GM23338 (cell line): ENCODE results near the gene LITAF. TPM values are rescaled to one million over a fixed set of nuclear protein-coding genes. Genes with fewer than 3 reads are reported as not detected.

ENCODE experiments used
- ATAC-seq: fragments of 200-7000 bp; cut with Tn5 transposase; 3 replicates; pipeline ENCODE4 v1.9.1; 2020
- DNase-seq: peaks from one replicate; pipeline ENCODE4 v3.0.0-alpha.2; 2015; ENCODE audit warnings: low spot score
- H2AFZ ChIP-seq: fragments of 200-600 bp; sonication (generic); 2 replicates; pipeline ENCODE4 v1.8.0; 2016; ENCODE audit warnings: antibody characterized with exemption, mild to moderate bottlenecking, moderate library complexity
- H3F3A ChIP-seq: fragments of 200-600 bp; sonication (generic); replicated peaks from 2 replicates; pipeline ENCODE4 v1.8.0; 2017; ENCODE audit warnings: antibody characterized with exemption, mixed run types, low read depth
- H3K27ac ChIP-seq: fragments of 200-600 bp; sonication (generic); 2 replicates; pipeline ENCODE4 v1.6.1; 2016; ENCODE audit warnings: low read depth
- H3K27me3 ChIP-seq: fragments of 200-600 bp; sonication (generic); 2 replicates; pipeline ENCODE4 v1.8.0; 2016; ENCODE audit warnings: mild to moderate bottlenecking, mixed run types, moderate library complexity; ENCODE audit not compliant: insufficient read depth
- H3K36me3 ChIP-seq: fragments of 200-600 bp; sonication (generic); 2 replicates; pipeline ENCODE4 v1.8.0; 2016; ENCODE audit warnings: mild to moderate bottlenecking; ENCODE audit not compliant: insufficient read depth
- H3K4me1 ChIP-seq: fragments of 200-600 bp; sonication (generic); 2 replicates; pipeline ENCODE4 v1.8.0; 2016; ENCODE audit warnings: mild to moderate bottlenecking, moderate library complexity; ENCODE audit not compliant: insufficient read depth
- H3K4me2 ChIP-seq: fragments of 200-600 bp; sonication (generic); 2 replicates; pipeline ENCODE4 v1.7.1; 2017; ENCODE audit warnings: mixed run types
- H3K4me3 ChIP-seq: fragments of 200-600 bp; sonication (generic); 2 replicates; pipeline ENCODE4 v1.6.1; 2016; ENCODE audit warnings: mixed run types
- H3K79me2 ChIP-seq: fragments of 200-600 bp; sonication (generic); replicated peaks from 2 replicates; pipeline ENCODE4 v1.8.0; 2017; ENCODE audit warnings: mild to moderate bottlenecking; ENCODE audit not compliant: insufficient read depth
- H3K9me2 ChIP-seq: fragments of 200-600 bp; sonication (generic); 2 replicates; pipeline ENCODE4 v1.8.0; 2017; ENCODE audit not compliant: insufficient read depth
- H4K20me1 ChIP-seq: fragments of 200-600 bp; sonication (generic); replicated peaks from 2 replicates; pipeline ENCODE4 v1.8.0; 2017; ENCODE audit warnings: mild to moderate bottlenecking; ENCODE audit not compliant: insufficient read depth
- H3K27ac Mint-ChIP-seq: 2 replicates; pipeline ENCODE4 v1.8.0; 2020; ENCODE audit warnings: inconsistent platforms, mild to moderate bottlenecking, moderate library complexity, mixed read lengths
- H3K27me3 Mint-ChIP-seq: 3 replicates; pipeline ENCODE4 v1.8.0; 2022; ENCODE audit warnings: low read depth, mild to moderate bottlenecking, moderate library complexity, mixed read lengths, inconsistent platforms; ENCODE audit not compliant: insufficient read depth, poor library complexity
- H3K36me3 Mint-ChIP-seq: 3 replicates; pipeline ENCODE4 v1.8.0; 2021; ENCODE audit warnings: low read depth, mild to moderate bottlenecking, inconsistent platforms, moderate library complexity, mixed read lengths
- H3K4me1 Mint-ChIP-seq: 3 replicates; pipeline ENCODE4 v1.8.0; 2020; ENCODE audit warnings: mild to moderate bottlenecking, inconsistent platforms, mixed read lengths
- H3K4me3 Mint-ChIP-seq: 3 replicates; pipeline ENCODE4 v1.8.0; 2021; ENCODE audit warnings: moderate library complexity, mild to moderate bottlenecking, inconsistent platforms, mixed read lengths
- H3K9me3 Mint-ChIP-seq: 3 replicates; pipeline ENCODE4 v1.8.0; 2020; ENCODE audit warnings: moderate library complexity, mild to moderate bottlenecking, inconsistent platforms, mixed read lengths
- CREB1 ChIP-seq: fragments of 250-450 bp; sonication (Bioruptor Pico); IDR thresholded peaks from 2 replicates; pipeline ENCODE4 v1.5.0; 2020; ENCODE audit warnings: low read depth, mild to moderate bottlenecking, moderate library complexity
- EZH2 ChIP-seq: fragments of 200-600 bp; sonication (generic); IDR thresholded peaks from one replicate; pipeline ENCODE4 v1.8.0; 2017; ENCODE audit warnings: antibody characterized with exemption, mild to moderate bottlenecking, low read depth; ENCODE audit not compliant: unreplicated experiment
- EZH2phosphoT487 ChIP-seq: fragments of 200-600 bp; sonication (generic); IDR thresholded peaks from one replicate; pipeline ENCODE4 v1.8.1; 2018; ENCODE audit warnings: antibody characterized with exemption; ENCODE audit not compliant: unreplicated experiment
- JUNB ChIP-seq: IDR thresholded peaks from one replicate; pipeline ENCODE4 v1.6.1; 2016; ENCODE audit warnings: antibody characterized with exemption; ENCODE audit not compliant: unreplicated experiment
- NANOG ChIP-seq: IDR thresholded peaks from 2 replicates; pipeline ENCODE4 v1.6.1; 2016; ENCODE audit warnings: antibody characterized with exemption, borderline replicate concordance
- POLR2AphosphoS5 ChIP-seq: IDR thresholded peaks from 2 replicates; pipeline ENCODE4 v1.6.1; 2016; ENCODE audit warnings: antibody characterized with exemption, low read depth
- STAT1 ChIP-seq: IDR thresholded peaks from one replicate; pipeline ENCODE4 v1.6.1; 2016; ENCODE audit warnings: antibody characterized with exemption; ENCODE audit not compliant: unreplicated experiment
- ZNF114 ChIP-seq: fragments of 250-450 bp; sonication (Bioruptor Pico); IDR thresholded peaks from 2 replicates; pipeline ENCODE4 v1.5.0; 2020; ENCODE audit warnings: mild to moderate bottlenecking, moderate library complexity
- ZNF331 ChIP-seq: fragments of 250-450 bp; sonication (Bioruptor Pico); IDR thresholded peaks from 2 replicates; pipeline ENCODE4 v1.5.0; 2020; ENCODE audit warnings: low read depth, mild to moderate bottlenecking, moderate library complexity
- polyA plus RNA-seq: library from polyadenylated mRNA; unstranded; fragments of >200 nt; fragmentation: Nextera tagmentation; extraction: Ambion mirVana; gene quantifications from 2 replicates; pipeline ENCODE4 v1.2.1, GENCODE V29; 2016
- total RNA-seq: library from RNA; depleted of rRNA; stranded (reverse); fragments of >200 nt; shearing (Covaris generic); gene quantifications from 2 replicates; pipeline ENCODE4 v1.2.3, GENCODE V29; 2014
- TF ChIP-seq, protein P1 (sequence below): IDR thresholded peaks from one replicate; pipeline ENCODE4 v1.6.1; 2018; ENCODE audit warnings: antibody characterized with exemption; ENCODE audit not compliant: unreplicated experiment
- TF ChIP-seq, protein P2 (sequence below): IDR thresholded peaks from 2 replicates; pipeline ENCODE4 v1.6.1; 2016; ENCODE audit warnings: antibody characterized with exemption
- TF ChIP-seq, protein P3 (sequence below): fragments of 250-450 bp; sonication (Bioruptor Pico); IDR thresholded peaks from 2 replicates; pipeline ENCODE4 v1.5.0; 2020; ENCODE audit warnings: mild to moderate bottlenecking, moderate library complexity
- TF ChIP-seq, protein P4 (sequence below), 2 experiments: fragments of 200-600 bp in 1 of 2; sonication (generic) in 1 of 2; conservative IDR thresholded peaks; 2 replicates each; pipeline versions ENCODE4 v1.5.1 to v1.6.1; 2016 to 2017; ENCODE audit warnings: antibody characterized with exemption in 2 of 2, low read depth in 2 of 2, mild to moderate bottlenecking in 2 of 2, moderate library complexity in 1 of 2

The LITAF gene
- total and polyA plus RNA-seq, 2 experiments from 2014 or later: 131 to 158 TPM

DNA sequence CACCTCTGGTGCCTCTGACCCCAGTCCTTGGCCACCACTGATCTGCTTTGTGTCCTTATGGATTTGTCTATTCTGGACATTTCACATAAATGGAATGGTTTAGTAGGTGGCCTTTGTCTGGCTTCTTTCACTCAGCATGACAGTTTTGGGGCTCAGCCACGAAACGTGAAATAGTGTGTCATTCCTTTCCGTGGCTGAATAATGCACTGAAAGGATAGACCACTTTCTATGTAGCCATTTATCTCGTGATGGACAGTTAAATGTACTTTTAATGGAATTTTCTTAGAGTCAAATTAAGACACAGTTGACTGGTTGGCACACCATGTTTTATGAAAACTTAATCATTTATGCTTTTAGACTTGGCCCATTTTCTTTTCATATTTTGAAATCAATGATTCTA, 57.4 kb downstream of the LITAF start:
- H3K4me3 Mint-ChIP-seq: no peak overlapping the region
- H3K27me3 ChIP-seq: no peaks in the 10 kb centered on the region
- H3K27ac Mint-ChIP-seq: no peak overlapping the region
- no peaks in the 10 kb centered on the region for H3K79me2 ChIP-seq
- H3K4me1 ChIP-seq: peaks cover 7% of the 10 kb centered on the region; the same call in 1 of the 2 replicates
- H3F3A ChIP-seq: no peaks in the 10 kb centered on the region
- H3K4me2 ChIP-seq: no peak overlapping the region
- no peaks in the 10 kb centered on the region for H4K20me1 ChIP-seq
- H3K4me1 Mint-ChIP-seq: peaks cover 9% of the 10 kb centered on the region; the same call in 2 of the 3 replicates
- no peaks in the 10 kb centered on the region for H3K9me2 ChIP-seq
- no peak for DNase-seq
- H3K27me3 Mint-ChIP-seq: peaks cover 13% of the 10 kb centered on the region
- no peak for ATAC-seq
- no peak overlapping the region for H2AFZ ChIP-seq
- H3K36me3 ChIP-seq: no peaks in the 10 kb centered on the region
- peaks cover 3% of the 10 kb centered on the region; the same call in 1 of the 3 replicates for H3K9me3 Mint-ChIP-seq
- no peak overlapping the region for H3K27ac ChIP-seq
- no peaks in the 10 kb centered on the region for H3K36me3 Mint-ChIP-seq
- no peak overlapping the region for H3K4me3 ChIP-seq
- TF ChIP-seq CREB1 (CRISPR knock-in tag) (no peak), EZH2phosphoT487 (no peak), EZH2 (no peak), NANOG (no peak), JUNB (no peak), ZNF331 (CRISPR knock-in tag) (no peak), ZNF114 (no peak), STAT1 (no peak), POLR2AphosphoS5 (no peak)
- TF ChIP-seq, protein P1, sequence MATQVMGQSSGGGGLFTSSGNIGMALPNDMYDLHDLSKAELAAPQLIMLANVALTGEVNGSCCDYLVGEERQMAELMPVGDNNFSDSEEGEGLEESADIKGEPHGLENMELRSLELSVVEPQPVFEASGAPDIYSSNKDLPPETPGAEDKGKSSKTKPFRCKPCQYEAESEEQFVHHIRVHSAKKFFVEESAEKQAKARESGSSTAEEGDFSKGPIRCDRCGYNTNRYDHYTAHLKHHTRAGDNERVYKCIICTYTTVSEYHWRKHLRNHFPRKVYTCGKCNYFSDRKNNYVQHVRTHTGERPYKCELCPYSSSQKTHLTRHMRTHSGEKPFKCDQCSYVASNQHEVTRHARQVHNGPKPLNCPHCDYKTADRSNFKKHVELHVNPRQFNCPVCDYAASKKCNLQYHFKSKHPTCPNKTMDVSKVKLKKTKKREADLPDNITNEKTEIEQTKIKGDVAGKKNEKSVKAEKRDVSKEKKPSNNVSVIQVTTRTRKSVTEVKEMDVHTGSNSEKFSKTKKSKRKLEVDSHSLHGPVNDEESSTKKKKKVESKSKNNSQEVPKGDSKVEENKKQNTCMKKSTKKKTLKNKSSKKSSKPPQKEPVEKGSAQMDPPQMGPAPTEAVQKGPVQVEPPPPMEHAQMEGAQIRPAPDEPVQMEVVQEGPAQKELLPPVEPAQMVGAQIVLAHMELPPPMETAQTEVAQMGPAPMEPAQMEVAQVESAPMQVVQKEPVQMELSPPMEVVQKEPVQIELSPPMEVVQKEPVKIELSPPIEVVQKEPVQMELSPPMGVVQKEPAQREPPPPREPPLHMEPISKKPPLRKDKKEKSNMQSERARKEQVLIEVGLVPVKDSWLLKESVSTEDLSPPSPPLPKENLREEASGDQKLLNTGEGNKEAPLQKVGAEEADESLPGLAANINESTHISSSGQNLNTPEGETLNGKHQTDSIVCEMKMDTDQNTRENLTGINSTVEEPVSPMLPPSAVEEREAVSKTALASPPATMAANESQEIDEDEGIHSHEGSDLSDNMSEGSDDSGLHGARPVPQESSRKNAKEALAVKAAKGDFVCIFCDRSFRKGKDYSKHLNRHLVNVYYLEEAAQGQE: no peak
- TF ChIP-seq, protein P2, sequence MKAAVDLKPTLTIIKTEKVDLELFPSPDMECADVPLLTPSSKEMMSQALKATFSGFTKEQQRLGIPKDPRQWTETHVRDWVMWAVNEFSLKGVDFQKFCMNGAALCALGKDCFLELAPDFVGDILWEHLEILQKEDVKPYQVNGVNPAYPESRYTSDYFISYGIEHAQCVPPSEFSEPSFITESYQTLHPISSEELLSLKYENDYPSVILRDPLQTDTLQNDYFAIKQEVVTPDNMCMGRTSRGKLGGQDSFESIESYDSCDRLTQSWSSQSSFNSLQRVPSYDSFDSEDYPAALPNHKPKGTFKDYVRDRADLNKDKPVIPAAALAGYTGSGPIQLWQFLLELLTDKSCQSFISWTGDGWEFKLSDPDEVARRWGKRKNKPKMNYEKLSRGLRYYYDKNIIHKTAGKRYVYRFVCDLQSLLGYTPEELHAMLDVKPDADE: no peak
- TF ChIP-seq, protein P3, sequence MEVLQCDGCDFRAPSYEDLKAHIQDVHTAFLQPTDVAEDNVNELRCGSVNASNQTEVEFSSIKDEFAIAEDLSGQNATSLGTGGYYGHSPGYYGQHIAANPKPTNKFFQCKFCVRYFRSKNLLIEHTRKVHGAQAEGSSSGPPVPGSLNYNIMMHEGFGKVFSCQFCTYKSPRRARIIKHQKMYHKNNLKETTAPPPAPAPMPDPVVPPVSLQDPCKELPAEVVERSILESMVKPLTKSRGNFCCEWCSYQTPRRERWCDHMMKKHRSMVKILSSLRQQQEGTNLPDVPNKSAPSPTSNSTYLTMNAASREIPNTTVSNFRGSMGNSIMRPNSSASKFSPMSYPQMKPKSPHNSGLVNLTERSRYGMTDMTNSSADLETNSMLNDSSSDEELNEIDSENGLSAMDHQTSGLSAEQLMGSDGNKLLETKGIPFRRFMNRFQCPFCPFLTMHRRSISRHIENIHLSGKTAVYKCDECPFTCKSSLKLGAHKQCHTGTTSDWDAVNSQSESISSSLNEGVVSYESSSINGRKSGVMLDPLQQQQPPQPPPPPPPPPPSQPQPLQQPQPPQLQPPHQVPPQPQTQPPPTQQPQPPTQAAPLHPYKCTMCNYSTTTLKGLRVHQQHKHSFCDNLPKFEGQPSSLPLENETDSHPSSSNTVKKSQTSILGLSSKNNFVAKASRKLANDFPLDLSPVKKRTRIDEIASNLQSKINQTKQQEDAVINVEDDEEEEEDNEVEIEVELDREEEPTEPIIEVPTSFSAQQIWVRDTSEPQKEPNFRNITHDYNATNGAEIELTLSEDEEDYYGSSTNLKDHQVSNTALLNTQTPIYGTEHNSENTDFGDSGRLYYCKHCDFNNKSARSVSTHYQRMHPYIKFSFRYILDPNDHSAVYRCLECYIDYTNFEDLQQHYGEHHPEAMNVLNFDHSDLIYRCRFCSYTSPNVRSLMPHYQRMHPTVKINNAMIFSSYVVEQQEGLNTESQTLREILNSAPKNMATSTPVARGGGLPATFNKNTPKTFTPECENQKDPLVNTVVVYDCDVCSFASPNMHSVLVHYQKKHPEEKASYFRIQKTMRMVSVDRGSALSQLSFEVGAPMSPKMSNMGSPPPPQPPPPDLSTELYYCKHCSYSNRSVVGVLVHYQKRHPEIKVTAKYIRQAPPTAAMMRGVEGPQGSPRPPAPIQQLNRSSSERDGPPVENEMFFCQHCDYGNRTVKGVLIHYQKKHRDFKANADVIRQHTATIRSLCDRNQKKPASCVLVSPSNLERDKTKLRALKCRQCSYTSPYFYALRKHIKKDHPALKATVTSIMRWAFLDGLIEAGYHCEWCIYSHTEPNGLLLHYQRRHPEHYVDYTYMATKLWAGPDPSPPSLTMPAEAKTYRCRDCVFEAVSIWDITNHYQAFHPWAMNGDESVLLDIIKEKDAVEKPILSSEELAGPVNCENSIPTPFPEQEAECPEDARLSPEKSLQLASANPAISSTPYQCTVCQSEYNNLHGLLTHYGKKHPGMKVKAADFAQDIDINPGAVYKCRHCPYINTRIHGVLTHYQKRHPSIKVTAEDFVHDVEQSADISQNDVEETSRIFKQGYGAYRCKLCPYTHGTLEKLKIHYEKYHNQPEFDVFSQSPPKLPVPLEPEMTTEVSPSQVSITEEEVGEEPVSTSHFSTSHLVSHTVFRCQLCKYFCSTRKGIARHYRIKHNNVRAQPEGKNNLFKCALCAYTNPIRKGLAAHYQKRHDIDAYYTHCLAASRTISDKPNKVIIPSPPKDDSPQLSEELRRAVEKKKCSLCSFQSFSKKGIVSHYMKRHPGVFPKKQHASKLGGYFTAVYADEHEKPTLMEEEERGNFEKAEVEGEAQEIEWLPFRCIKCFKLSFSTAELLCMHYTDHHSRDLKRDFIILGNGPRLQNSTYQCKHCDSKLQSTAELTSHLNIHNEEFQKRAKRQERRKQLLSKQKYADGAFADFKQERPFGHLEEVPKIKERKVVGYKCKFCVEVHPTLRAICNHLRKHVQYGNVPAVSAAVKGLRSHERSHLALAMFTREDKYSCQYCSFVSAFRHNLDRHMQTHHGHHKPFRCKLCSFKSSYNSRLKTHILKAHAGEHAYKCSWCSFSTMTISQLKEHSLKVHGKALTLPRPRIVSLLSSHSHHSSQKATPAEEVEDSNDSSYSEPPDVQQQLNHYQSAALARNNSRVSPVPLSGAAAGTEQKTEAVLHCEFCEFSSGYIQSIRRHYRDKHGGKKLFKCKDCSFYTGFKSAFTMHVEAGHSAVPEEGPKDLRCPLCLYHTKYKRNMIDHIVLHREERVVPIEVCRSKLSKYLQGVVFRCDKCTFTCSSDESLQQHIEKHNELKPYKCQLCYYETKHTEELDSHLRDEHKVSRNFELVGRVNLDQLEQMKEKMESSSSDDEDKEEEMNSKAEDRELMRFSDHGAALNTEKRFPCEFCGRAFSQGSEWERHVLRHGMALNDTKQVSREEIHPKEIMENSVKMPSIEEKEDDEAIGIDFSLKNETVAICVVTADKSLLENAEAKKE (CRISPR knock-in tag): no peak
- TF ChIP-seq, protein P4, sequence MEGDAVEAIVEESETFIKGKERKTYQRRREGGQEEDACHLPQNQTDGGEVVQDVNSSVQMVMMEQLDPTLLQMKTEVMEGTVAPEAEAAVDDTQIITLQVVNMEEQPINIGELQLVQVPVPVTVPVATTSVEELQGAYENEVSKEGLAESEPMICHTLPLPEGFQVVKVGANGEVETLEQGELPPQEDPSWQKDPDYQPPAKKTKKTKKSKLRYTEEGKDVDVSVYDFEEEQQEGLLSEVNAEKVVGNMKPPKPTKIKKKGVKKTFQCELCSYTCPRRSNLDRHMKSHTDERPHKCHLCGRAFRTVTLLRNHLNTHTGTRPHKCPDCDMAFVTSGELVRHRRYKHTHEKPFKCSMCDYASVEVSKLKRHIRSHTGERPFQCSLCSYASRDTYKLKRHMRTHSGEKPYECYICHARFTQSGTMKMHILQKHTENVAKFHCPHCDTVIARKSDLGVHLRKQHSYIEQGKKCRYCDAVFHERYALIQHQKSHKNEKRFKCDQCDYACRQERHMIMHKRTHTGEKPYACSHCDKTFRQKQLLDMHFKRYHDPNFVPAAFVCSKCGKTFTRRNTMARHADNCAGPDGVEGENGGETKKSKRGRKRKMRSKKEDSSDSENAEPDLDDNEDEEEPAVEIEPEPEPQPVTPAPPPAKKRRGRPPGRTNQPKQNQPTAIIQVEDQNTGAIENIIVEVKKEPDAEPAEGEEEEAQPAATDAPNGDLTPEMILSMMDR (conservative IDR thresholded peaks at IDR 0.05; ENCODE audit: low read depth in 2 of 2): no peak
